ENCODE data around the gene PLCL2. TPM values are rescaled to one million over a fixed set of nuclear protein-coding genes. Genes with fewer than 3 reads are reported as not detected.
A peak's percentile ranks its signal among the peaks of the same experiment; 100 is the strongest.

PLCL2 gene
- total RNA-seq, 1 experiment from 2014 or later, result 0.51 TPM

- CTCF ChIA-PET, result interaction anchor here (0.8 kb wide), 1 partner anchor 85 kb away, joined by 3 read pairs; no protein-coding TSS in a partner anchor
- Mint-ChIP-seq H3K4me1 (ENCODE audit: insufficient read depth, unreplicated experiment) (peaks cover 10% of the 10 kb centered on the region), H3K27me3 (ENCODE audit: insufficient read depth, unreplicated experiment) (no peaks in the 10 kb centered on the region), H3K36me3 (ENCODE audit: insufficient read depth, unreplicated experiment) (no peaks in the 10 kb centered on the region), H3K9me3 (ENCODE audit: unreplicated experiment) (no peaks in the 10 kb centered on the region), H3K27ac (ENCODE audit: low read depth, unreplicated experiment) (no peak overlapping the region), H3K4me3 (ENCODE audit: unreplicated experiment) (no peak overlapping the region)
- TF ChIP-seq, protein P1, sequence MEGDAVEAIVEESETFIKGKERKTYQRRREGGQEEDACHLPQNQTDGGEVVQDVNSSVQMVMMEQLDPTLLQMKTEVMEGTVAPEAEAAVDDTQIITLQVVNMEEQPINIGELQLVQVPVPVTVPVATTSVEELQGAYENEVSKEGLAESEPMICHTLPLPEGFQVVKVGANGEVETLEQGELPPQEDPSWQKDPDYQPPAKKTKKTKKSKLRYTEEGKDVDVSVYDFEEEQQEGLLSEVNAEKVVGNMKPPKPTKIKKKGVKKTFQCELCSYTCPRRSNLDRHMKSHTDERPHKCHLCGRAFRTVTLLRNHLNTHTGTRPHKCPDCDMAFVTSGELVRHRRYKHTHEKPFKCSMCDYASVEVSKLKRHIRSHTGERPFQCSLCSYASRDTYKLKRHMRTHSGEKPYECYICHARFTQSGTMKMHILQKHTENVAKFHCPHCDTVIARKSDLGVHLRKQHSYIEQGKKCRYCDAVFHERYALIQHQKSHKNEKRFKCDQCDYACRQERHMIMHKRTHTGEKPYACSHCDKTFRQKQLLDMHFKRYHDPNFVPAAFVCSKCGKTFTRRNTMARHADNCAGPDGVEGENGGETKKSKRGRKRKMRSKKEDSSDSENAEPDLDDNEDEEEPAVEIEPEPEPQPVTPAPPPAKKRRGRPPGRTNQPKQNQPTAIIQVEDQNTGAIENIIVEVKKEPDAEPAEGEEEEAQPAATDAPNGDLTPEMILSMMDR (IDR thresholded peaks at IDR 0.05; ENCODE audit: unreplicated experiment), result no peak
- no peak for DNase-seq (ENCODE audit: unreplicated experiment)
- no TSS peak for BruUV-seq (replicated peaks)
- intact Hi-C loops (cut with micrococcal nuclease), result no loop called here
- POLR2A ChIA-PET, result interaction anchor here (1.2 kb wide), 1 partner anchor 15 kb away, joined by 3 read pairs; no protein-coding TSS in a partner anchor
Measured at GRCh38 chr3:17046623-17047022, 161.9 kb downstream of the PLCL2 start.

- POLR2A ChIA-PET, result interaction anchor here (1.2 kb wide), 1 partner anchor 14 kb away, joined by 3 read pairs; no protein-coding TSS in a partner anchor
- H3K36me3 Mint-ChIP-seq (ENCODE audit: insufficient read depth, unreplicated experiment), result no peaks in the 10 kb centered on the region
- no peaks in the 10 kb centered on the region for H3K27me3 Mint-ChIP-seq (ENCODE audit: insufficient read depth, unreplicated experiment)
- CTCF ChIA-PET, result no interaction called here
- H3K4me3 Mint-ChIP-seq (ENCODE audit: unreplicated experiment), result no peak overlapping the region
- H3K4me1 Mint-ChIP-seq (ENCODE audit: insufficient read depth, unreplicated experiment), result peaks cover 10% of the 10 kb centered on the region
- TF ChIP-seq, protein P1 (IDR thresholded peaks at IDR 0.05; ENCODE audit: unreplicated experiment), result no peak
- DNase-seq (ENCODE audit: unreplicated experiment), result no peak
- BruUV-seq (replicated peaks), result no TSS peak
- no peaks in the 10 kb centered on the region for H3K9me3 Mint-ChIP-seq (ENCODE audit: unreplicated experiment)
- no peak overlapping the region for H3K27ac Mint-ChIP-seq (ENCODE audit: low read depth, unreplicated experiment)
- intact Hi-C loops (cut with micrococcal nuclease), result no loop called here
Measured at GRCh38 chr3:17047162-17047561, 162.4 kb downstream of the PLCL2 start.

GRCh38 chr3:17047894-17048293 lies 163.1 kb downstream of the PLCL2 start:
- H3K27ac Mint-ChIP-seq (ENCODE audit: low read depth, unreplicated experiment), result no peak overlapping the region
- H3K27me3 Mint-ChIP-seq (ENCODE audit: insufficient read depth, unreplicated experiment), result no peaks in the 10 kb centered on the region
- no peaks in the 10 kb centered on the region for H3K9me3 Mint-ChIP-seq (ENCODE audit: unreplicated experiment)
- CTCF ChIA-PET, result no interaction called here
- H3K4me3 Mint-ChIP-seq (ENCODE audit: unreplicated experiment), result no peak overlapping the region
- BruUV-seq (replicated peaks), result no TSS peak
- intact Hi-C loops (cut with micrococcal nuclease), result no loop called here
- POLR2A ChIA-PET, result no interaction called here
- peaks cover 10% of the 10 kb centered on the region for H3K4me1 Mint-ChIP-seq (ENCODE audit: insufficient read depth, unreplicated experiment)
- no peaks in the 10 kb centered on the region for H3K36me3 Mint-ChIP-seq (ENCODE audit: insufficient read depth, unreplicated experiment)
- TF ChIP-seq, protein P1 (IDR thresholded peaks at IDR 0.05; ENCODE audit: unreplicated experiment), result no peak
- no peak for DNase-seq (ENCODE audit: unreplicated experiment)

- Mint-ChIP-seq H3K4me1 (ENCODE audit: insufficient read depth, unreplicated experiment) (peaks cover 5% of the 10 kb centered on the region), H3K36me3 (ENCODE audit: insufficient read depth, unreplicated experiment) (no peaks in the 10 kb centered on the region), H3K27me3 (ENCODE audit: insufficient read depth, unreplicated experiment) (no peaks in the 10 kb centered on the region), H3K4me3 (ENCODE audit: unreplicated experiment) (no peak overlapping the region), H3K27ac (ENCODE audit: low read depth, unreplicated experiment) (no peak overlapping the region), H3K9me3 (ENCODE audit: unreplicated experiment) (no peaks in the 10 kb centered on the region)
- ChIA-PET POLR2A (no interaction called here), CTCF (interaction anchor here (0.8 kb wide), 1 partner anchor 522 kb away, joined by 3 read pairs; no protein-coding TSS in a partner anchor)
- peak; percentile 21 for DNase-seq (ENCODE audit: unreplicated experiment)
- TF ChIP-seq, protein P1 (IDR thresholded peaks at IDR 0.05; ENCODE audit: unreplicated experiment), result no peak
- intact Hi-C loops (cut with micrococcal nuclease), result no loop called here
- no TSS peak for BruUV-seq (replicated peaks)
Measured at GRCh38 chr3:17050071-17050470, 165.3 kb downstream of the PLCL2 start.

Data from MCF 10A (cell line).